Measurements from ENCODE around the gene CNOT8.

The CNOT8 gene

GRCh38 chr5:154836225-154836624 lies 22.2 kb upstream of the CNOT8 start:
- DNase-seq, result no peak

- DNase-seq, result no peak
Observed at GRCh38 chr5:154837009-154837901, 21.2 kb upstream of the CNOT8 start.

DNA sequence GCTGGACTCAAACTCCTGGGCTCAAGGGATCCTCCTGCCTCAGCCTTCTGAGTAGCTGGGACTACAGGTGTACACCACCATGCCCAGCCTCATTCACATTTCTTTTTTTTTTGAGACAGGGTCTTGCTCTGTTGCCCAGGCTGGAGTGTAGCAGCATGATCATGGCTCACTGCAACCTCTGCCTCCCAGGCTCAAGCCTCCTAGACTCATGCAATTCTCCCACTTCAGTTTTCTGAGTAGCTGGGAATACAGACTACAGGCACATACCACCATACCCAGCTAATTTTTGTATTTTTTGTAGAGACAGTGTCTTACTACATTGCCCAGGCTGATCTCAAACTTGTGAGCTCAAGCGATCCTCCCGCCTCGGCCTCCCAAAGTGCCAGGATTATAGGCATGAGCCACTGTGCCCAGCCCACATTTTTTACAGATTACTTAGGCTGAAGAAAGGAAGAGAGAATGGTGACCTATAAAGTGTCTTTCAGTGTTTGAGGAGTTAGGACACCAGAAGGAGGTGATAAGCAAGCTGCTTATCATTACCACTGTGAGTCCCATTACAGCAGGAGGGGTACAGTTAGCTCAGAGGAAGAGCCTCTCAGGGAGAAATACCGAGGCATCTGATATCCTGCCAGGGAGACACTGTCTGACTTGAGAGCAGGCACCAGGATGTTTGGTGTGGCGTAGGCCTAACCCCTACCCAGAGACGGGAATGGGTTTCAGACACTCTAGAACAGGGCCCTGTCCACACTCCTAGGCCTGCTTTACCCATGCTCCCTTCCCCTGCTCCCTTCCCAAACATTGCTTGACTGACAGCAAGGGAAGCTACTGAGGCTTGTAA lies 17.8 kb upstream of the CNOT8 start:
- DNase-seq, result no peak

- DNase-seq, result no peak
Observed at GRCh38 chr5:154841273-154841661, 17.2 kb upstream of the CNOT8 start.

- DNase-seq, result no peak
Observed at GRCh38 chr5:154842689-154843530, 15.5 kb upstream of the CNOT8 start.

DNA sequence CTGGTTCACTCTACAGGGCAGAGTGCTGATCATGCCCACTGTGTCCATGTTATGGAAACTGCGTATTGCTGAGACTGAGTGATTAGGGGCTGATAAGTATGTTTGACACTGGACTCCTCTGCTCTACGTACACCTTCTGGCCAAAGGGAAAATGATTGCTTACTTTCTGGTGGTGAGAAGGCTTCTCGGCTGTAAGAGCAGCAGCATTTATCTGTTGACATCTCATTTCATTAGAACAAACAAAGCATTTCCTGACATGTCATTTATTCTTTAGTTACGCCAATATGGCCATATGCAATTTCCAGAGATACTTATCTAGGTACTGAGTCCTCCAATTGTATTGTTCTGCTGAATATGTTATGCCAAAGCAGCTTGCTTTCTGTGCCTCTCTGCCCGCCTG lies 13.6 kb upstream of the CNOT8 start:
- DNase-seq, result no peak

- no peak for DNase-seq
Observed at GRCh38 chr5:154849264-154849785, 9.1 kb upstream of the CNOT8 start.

DNA sequence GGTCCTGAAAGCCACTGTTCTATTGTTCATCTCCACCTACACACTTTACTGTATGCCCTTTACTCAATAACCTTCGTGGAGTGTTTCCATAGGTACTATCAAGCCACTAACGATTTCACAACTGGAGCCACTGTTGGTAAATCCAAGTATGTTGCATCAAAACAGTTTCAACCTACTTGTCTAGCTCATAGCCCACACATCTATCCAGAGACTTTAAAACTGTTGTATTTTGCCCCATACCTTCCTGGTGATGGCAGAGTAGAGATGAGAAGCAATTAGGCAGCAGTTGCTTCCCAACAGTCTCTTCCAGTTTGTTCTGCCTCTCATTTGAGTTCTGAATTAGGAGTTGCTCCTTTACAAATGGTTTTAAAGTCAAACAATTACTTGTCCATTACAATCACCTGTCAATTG lies 8.6 kb upstream of the CNOT8 start:
- DNase-seq, result no peak

- DNase-seq, result no peak
Observed at GRCh38 chr5:154850255-154851062, 8.0 kb upstream of the CNOT8 start, which contains the start of gene FAXDC2. TSS of gene FAXDC2 (minus strand) at chr5:154850603. CDS start at chr5:154838178, 12,425 bp downstream.

DNA sequence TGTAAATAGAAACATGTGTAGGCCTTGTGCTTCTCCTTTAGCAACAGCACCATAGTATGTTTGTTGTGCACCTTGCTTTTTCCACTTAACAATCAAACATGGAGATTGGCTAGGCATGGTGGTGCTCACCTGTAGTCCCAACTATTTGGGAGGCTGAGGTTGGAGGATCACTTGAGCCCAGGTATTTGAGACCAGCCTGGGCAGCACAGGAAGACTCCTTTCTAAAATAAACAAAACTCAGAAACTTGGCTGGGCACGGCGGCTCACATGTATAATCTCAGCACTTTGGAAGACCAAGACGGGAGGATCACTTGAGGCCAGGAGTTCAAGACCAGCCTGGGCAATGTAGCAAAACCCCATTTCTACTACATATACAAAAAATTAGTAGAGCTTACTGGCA lies 7.1 kb upstream of the CNOT8 start:
- DNase-seq, result no peak

- peak; percentile 94 for DNase-seq
Observed at GRCh38 chr5:154857530-154858296, 714 bp upstream of the CNOT8 start.

DNA sequence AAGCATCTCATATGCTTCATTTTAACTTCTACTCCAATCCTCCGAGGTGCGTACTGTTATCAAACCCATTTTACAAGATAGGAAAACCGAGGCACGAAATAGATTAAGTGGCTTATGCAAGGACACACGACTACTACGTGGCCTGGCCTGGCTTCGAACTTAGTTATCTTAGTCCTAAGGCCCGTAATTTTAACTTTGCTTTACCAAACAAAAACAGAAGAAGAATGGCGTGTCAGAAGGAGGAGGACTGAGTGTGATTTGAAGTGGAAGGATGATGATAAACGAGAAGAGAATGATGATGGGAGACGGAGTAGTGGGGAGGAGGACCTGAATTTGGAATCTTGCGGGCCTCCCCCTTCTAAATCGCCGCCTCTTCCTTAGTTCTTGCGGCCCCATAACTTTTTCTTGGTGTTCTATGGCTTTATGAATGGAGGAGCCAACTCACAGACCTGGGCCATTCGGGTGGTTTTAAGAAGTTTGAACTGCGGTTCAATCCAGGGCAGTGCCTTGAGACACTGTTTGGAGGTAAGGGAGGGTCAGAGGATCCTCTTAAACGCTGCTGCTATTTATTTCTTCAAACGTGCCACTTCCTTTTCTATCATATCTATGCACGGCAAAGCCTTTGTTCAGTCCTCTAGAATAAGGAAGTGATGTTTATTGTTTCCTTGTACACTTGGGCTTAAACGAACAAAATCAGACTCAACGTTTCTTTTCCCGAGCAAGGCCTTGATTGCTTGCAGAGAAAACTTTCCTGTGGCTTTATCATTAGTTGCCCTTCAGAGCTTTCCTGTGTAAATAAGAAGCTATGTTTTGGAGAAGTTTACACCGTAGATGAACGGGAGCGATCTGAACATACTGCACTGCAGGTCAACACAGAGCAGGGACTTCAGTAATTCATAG lies 795 bp downstream of the CNOT8 start:
- no peak for DNase-seq

DNA sequence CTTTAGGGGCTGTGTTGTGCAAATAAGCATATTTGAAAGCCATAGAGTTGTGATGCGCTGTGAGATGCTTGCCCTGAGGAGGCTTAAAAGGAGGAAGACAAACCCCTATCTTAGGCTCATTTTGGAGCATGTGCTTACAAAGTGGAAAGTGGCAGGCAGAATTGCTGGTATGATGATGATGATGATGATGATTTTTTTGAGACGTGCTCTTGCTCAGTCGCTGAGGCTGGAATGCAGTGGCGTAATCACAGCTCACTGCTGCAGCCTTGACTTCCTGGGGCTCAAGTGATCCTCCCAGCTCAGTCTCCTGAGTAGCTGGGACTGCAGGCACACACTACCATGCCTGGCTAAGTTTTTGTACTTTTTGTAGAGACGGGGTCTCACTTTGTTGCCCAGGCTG lies 1.7 kb downstream of the CNOT8 start:
- no peak for DNase-seq

DNA sequence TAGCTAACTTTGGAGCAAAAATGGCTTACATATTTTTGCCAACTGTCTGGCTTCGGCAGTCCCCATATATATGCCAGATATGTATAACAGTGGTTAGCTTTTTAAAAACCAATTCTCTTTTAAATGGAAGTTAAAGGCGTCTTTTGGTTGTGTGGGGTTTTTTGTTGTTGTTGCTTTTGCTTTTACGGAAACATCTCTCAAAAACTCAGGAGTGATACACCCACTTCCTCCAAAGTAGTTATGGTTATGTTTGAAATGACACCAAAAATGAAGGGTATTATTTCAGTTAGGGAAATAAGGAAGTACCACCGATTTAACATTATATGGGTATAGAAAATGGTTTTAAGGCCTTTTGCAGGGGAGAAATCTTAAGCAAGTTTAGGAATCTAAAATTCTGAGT lies 2.3 kb downstream of the CNOT8 start:
- DNase-seq, result no peak

GRCh38 chr5:154861946-154862345 lies 3.5 kb downstream of the CNOT8 start:
- no peak for DNase-seq

GRCh38 chr5:154862766-154863165 lies 4.3 kb downstream of the CNOT8 start:
- no peak for DNase-seq

GRCh38 chr5:154863291-154864080 lies 5.1 kb downstream of the CNOT8 start:
- DNase-seq, result no peak

DNA sequence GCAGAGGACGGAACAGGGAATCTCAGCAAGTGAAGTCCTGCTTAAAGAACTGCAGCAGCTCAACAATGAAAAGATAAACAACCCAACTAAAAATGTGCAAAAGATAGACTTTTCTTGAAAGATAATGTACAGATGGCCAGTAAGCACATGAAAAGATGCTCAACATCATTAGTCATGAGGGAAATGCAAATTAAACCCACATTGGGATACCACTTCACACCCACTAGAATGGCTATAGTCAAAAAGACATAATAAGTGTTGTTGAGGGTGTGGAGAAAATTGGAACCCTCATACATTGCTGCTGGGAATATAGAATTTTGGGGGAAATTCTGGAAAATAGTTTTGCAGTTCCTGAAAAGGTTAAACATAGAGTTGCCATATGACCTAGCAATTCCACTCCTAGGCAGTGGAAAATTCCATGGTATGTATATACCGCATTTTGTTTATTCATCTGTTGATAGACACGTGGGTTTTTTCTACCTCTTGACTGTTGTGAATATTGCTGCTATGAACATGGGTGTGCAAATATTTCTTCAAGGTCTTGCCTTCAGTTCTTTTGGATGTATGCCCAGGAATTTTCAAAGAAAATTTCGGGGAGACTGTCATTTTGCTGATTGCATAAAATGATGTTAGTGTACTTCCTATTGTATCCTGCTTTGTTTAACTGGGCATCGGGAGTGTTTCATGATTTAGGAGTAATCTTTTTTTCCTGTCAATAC lies 7.2 kb downstream of the CNOT8 start:
- DNase-seq, result no peak

All from NCI-H446 treated with DMSO at 0.1 percent for 48 hours (cell line).